Fibroblast of lung (primary cell): ENCODE results near the gene CXCL8. TPM values are rescaled to one million over a fixed set of nuclear protein-coding genes. Genes with fewer than 3 reads are reported as not detected.

Experiments
- DNase-seq, 2 donors: peaks; one replicate each; pipeline versions ENCODE4 v3.0.0 to v3.0.0-alpha.2; 2010; ENCODE audit warnings: low read depth in 2 of 2
- H2AFZ ChIP-seq: 2 replicates; pipeline ENCODE4 v1.5.1; 2012; ENCODE audit warnings: low read length, control low read depth, inconsistent platforms
- H3K27ac ChIP-seq: 2 replicates; pipeline ENCODE4 v1.5.1; 2011; ENCODE audit warnings: low read length, control low read depth; ENCODE audit not compliant: insufficient read depth
- H3K27me3 ChIP-seq: 2 replicates; pipeline ENCODE4 v1.5.1; 2011; ENCODE audit warnings: mild to moderate bottlenecking, low read length; ENCODE audit not compliant: control insufficient read depth, insufficient read depth
- H3K36me3 ChIP-seq: 2 replicates; pipeline ENCODE4 v1.5.1; 2011; ENCODE audit warnings: low read length; ENCODE audit not compliant: control insufficient read depth, insufficient read depth
- H3K4me1 ChIP-seq: 2 replicates; pipeline ENCODE4 v1.5.1; 2011; ENCODE audit warnings: low read length; ENCODE audit not compliant: control insufficient read depth, insufficient read depth; ENCODE audit errors: extremely low read depth
- H3K4me2 ChIP-seq: 2 replicates; pipeline ENCODE4 v1.5.1; 2011; ENCODE audit warnings: low read length, control low read depth; ENCODE audit not compliant: insufficient read depth; ENCODE audit errors: extremely low read depth
- H3K4me3 ChIP-seq, 4 experiments: fragments of 200-600 bp in 1 of 4; sonication (generic) in 1 of 4; replicated peaks in 1 of 4; 2 replicates each; pipeline ENCODE4 v1.5.1; 2011 to 2016; ENCODE audit warnings: low read length in 4 of 4, low read depth in 3 of 4, mild to moderate bottlenecking in 3 of 4, control low read depth in 2 of 4, inconsistent platforms in 1 of 4, mixed read lengths in 1 of 4; ENCODE audit not compliant: insufficient read depth in 1 of 4; ENCODE audit errors: control extremely low read depth in 1 of 4
- H3K79me2 ChIP-seq: 2 replicates; pipeline ENCODE4 v1.5.1; 2012; ENCODE audit warnings: mild to moderate bottlenecking, low read length, inconsistent platforms; ENCODE audit not compliant: control insufficient read depth, insufficient read depth
- H3K9ac ChIP-seq: 2 replicates; pipeline ENCODE4 v1.5.1; 2011; ENCODE audit warnings: mild to moderate bottlenecking, low read length, control low read depth; ENCODE audit not compliant: insufficient read depth
- H3K9me3 ChIP-seq: 2 replicates; pipeline ENCODE4 v1.5.1; 2012; ENCODE audit warnings: low read depth, low read length; ENCODE audit not compliant: control insufficient read depth, insufficient read depth
- H4K20me1 ChIP-seq: 2 replicates; pipeline ENCODE4 v1.5.1; 2011; ENCODE audit warnings: low read length; ENCODE audit not compliant: control insufficient read depth, insufficient read depth; ENCODE audit errors: extremely low read depth
- EZH2 ChIP-seq: IDR thresholded peaks from 2 replicates; pipeline ENCODE4 v1.5.1; 2012; ENCODE audit warnings: low read length, control low read depth, mild to moderate bottlenecking; ENCODE audit errors: missing control alignments
- polyA plus RNA-seq, 2 donors: library from polyadenylated mRNA; depleted of rRNA in 1 of 2; stranded (reverse) in 1 of 2; unstranded in 1 of 2; fragments of >200 nt; gene quantifications; 2 replicates each; pipeline ENCODE4 v1.2.1, GENCODE V29; 2011 to 2012; ENCODE audit warnings: missing spikeins in 1 of 2
- total RNA-seq: library from RNA; depleted of rRNA; stranded (reverse); fragments of >200 nt; gene quantifications from 2 replicates; pipeline ENCODE4 v1.2.1, GENCODE V29; 2014
- TF ChIP-seq, protein P1 (sequence below), 2 donors: IDR thresholded peaks in 1 of 2; conservative IDR thresholded peaks in 1 of 2; 1 replicate in 1 of 2; 2 replicates in 1 of 2; pipeline ENCODE4 v1.5.1; 2011 to 2012; ENCODE audit warnings: low read length in 2 of 2, control low read depth in 1 of 2, inconsistent platforms in 1 of 2, low read depth in 1 of 2, mild to moderate bottlenecking in 1 of 2

CXCL8 gene
- total and polyA plus RNA-seq, 2 donors (not counting 1 experiment from before 2014, with no cell fraction given), result 1.3 to 1.4 TPM

- H3K4me3 ChIP-seq, result no peak overlapping the region
- no peak for DNase-seq
- H3K9ac ChIP-seq, result no peak overlapping the region
- no peak overlapping the region for H3K27ac ChIP-seq
- H3K9me3 ChIP-seq, result no peaks in the 10 kb centered on the region
- no peaks in the 10 kb centered on the region for H4K20me1 ChIP-seq
- TF ChIP-seq, protein P1, sequence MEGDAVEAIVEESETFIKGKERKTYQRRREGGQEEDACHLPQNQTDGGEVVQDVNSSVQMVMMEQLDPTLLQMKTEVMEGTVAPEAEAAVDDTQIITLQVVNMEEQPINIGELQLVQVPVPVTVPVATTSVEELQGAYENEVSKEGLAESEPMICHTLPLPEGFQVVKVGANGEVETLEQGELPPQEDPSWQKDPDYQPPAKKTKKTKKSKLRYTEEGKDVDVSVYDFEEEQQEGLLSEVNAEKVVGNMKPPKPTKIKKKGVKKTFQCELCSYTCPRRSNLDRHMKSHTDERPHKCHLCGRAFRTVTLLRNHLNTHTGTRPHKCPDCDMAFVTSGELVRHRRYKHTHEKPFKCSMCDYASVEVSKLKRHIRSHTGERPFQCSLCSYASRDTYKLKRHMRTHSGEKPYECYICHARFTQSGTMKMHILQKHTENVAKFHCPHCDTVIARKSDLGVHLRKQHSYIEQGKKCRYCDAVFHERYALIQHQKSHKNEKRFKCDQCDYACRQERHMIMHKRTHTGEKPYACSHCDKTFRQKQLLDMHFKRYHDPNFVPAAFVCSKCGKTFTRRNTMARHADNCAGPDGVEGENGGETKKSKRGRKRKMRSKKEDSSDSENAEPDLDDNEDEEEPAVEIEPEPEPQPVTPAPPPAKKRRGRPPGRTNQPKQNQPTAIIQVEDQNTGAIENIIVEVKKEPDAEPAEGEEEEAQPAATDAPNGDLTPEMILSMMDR (conservative IDR thresholded peaks at IDR 0.05 in 1 of 2, IDR thresholded peaks at IDR 0.05 in 1 of 2; ENCODE audit: low read depth in 1 of 2, low read length in 2 of 2), result no peak
- TF ChIP-seq EZH2, result no peak
- no peak overlapping the region for H2AFZ ChIP-seq
- H3K79me2 ChIP-seq, result no peaks in the 10 kb centered on the region
- no peaks in the 10 kb centered on the region for H3K36me3 ChIP-seq
- H3K4me1 ChIP-seq, result peaks cover 2% of the 10 kb centered on the region
- H3K27me3 ChIP-seq, result no peaks in the 10 kb centered on the region
- no peak overlapping the region for H3K4me2 ChIP-seq
Measured at GRCh38 chr4:73741750-73742489, 1.6 kb downstream of the CXCL8 start.

- no peaks in the 10 kb centered on the region for H3K36me3 ChIP-seq
- H3K9ac ChIP-seq, result no peak overlapping the region
- H2AFZ ChIP-seq, result no peak overlapping the region
- H3K4me3 ChIP-seq, result no peak overlapping the region
- no peaks in the 10 kb centered on the region for H4K20me1 ChIP-seq
- H3K4me1 ChIP-seq, result peaks cover 2% of the 10 kb centered on the region
- no peak overlapping the region for H3K27ac ChIP-seq
- H3K79me2 ChIP-seq, result no peaks in the 10 kb centered on the region
- H3K4me2 ChIP-seq, result no peak overlapping the region
- H3K27me3 ChIP-seq, result no peaks in the 10 kb centered on the region
- TF ChIP-seq, protein P1 (conservative IDR thresholded peaks at IDR 0.05 in 1 of 2, IDR thresholded peaks at IDR 0.05 in 1 of 2; ENCODE audit: low read depth in 1 of 2, low read length in 2 of 2), result no peak
- TF ChIP-seq EZH2, result no peak
- no peaks in the 10 kb centered on the region for H3K9me3 ChIP-seq
- no peak for DNase-seq
Measured at GRCh38 chr4:73742490-73743160, 2.3 kb downstream of the CXCL8 start.

DNA sequence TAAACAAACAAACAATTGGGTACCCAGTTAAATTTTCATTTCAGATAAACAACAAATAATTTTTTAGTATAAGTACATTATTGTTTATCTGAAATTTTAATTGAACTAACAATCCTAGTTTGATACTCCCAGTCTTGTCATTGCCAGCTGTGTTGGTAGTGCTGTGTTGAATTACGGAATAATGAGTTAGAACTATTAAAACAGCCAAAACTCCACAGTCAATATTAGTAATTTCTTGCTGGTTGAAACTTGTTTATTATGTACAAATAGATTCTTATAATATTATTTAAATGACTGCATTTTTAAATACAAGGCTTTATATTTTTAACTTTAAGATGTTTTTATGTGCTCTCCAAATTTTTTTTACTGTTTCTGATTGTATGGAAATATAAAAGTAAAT is 2.9 kb downstream of the CXCL8 start:
- Histone ChIP-seq H3K4me2 (no peak overlapping the region), H3K27ac (no peak overlapping the region), H3K36me3 (no peaks in the 10 kb centered on the region), H4K20me1 (no peaks in the 10 kb centered on the region), H3K27me3 (no peaks in the 10 kb centered on the region), H3K9ac (no peak overlapping the region), H2AFZ (no peak overlapping the region), H3K4me1 (peaks cover 2% of the 10 kb centered on the region), H3K4me3 (no peak overlapping the region), H3K79me2 (no peaks in the 10 kb centered on the region), H3K9me3 (no peaks in the 10 kb centered on the region)
- TF ChIP-seq, protein P1 (conservative IDR thresholded peaks at IDR 0.05 in 1 of 2, IDR thresholded peaks at IDR 0.05 in 1 of 2; ENCODE audit: low read depth in 1 of 2, low read length in 2 of 2), result no peak
- DNase-seq, result no peak
